ENCODE data around the gene IL12RB1. TPM values are rescaled to one million over a fixed set of nuclear protein-coding genes. Genes with fewer than 3 reads are reported as not detected.

IL12RB1 gene
- total RNA-seq, 4 donors from 2014 or later = 0.41 to 6.5 (median 0.61) TPM; not detected in 1

- no peak overlapping the region for H3K27ac ChIP-seq
- no peak for DNase-seq
- H3K4me3 ChIP-seq = no peak overlapping the region
- intact Hi-C loops (cut with DNase I; ENCODE audit: low total_unique reads) = no loop called here
- no peaks in the 10 kb centered on the region for H3K36me3 ChIP-seq
- H3K4me1 ChIP-seq = no peaks in the 10 kb centered on the region
- no peaks in the 10 kb centered on the region for H3K27me3 ChIP-seq
- TF ChIP-seq CTCF (IDR thresholded peaks at IDR 0.05) (no peak), POLR2A (IDR thresholded peaks at IDR 0.05) (no peak)
- H3K9me3 ChIP-seq = no peaks in the 10 kb centered on the region
Measured at GRCh38 chr19:18072335-18072734, 14.4 kb downstream of the IL12RB1 start.

- no peaks in the 10 kb centered on the region for H3K4me1 ChIP-seq
- no peak overlapping the region for H3K27ac ChIP-seq
- no peaks in the 10 kb centered on the region for H3K27me3 ChIP-seq
- no peaks in the 10 kb centered on the region for H3K36me3 ChIP-seq
- no peak for TF ChIP-seq CTCF (IDR thresholded peaks at IDR 0.05)
- TF ChIP-seq POLR2A (IDR thresholded peaks at IDR 0.05) = no peak
- H3K4me3 ChIP-seq = no peak overlapping the region
- DNase-seq = no peak
- H3K9me3 ChIP-seq = no peaks in the 10 kb centered on the region
- intact Hi-C loops (cut with DNase I; ENCODE audit: low total_unique reads) = no loop called here
Measured at GRCh38 chr19:18070181-18070580, 16.6 kb downstream of the IL12RB1 start.

GRCh38 chr19:18069383-18069782, 17.4 kb downstream of the IL12RB1 start:
- TF ChIP-seq CTCF (IDR thresholded peaks at IDR 0.05) = no peak
- no peak for TF ChIP-seq POLR2A (IDR thresholded peaks at IDR 0.05)
- intact Hi-C loops (cut with DNase I; ENCODE audit: low total_unique reads) = no loop called here
- no peak overlapping the region for H3K4me3 ChIP-seq
- no peaks in the 10 kb centered on the region for H3K4me1 ChIP-seq
- no peaks in the 10 kb centered on the region for H3K9me3 ChIP-seq
- DNase-seq = no peak
- H3K27me3 ChIP-seq = no peaks in the 10 kb centered on the region
- H3K27ac ChIP-seq = no peak overlapping the region
- no peaks in the 10 kb centered on the region for H3K36me3 ChIP-seq

- Histone ChIP-seq H3K4me3 (no peak overlapping the region), H3K27ac (no peak overlapping the region), H3K27me3 (no peaks in the 10 kb centered on the region), H3K4me1 (no peaks in the 10 kb centered on the region), H3K36me3 (no peaks in the 10 kb centered on the region), H3K9me3 (no peaks in the 10 kb centered on the region)
- TF ChIP-seq CTCF (IDR thresholded peaks at IDR 0.05) (no peak), POLR2A (IDR thresholded peaks at IDR 0.05) (no peak)
- DNase-seq = no peak
- intact Hi-C loops (cut with DNase I; ENCODE audit: low total_unique reads) = no loop called here
Measured at GRCh38 chr19:18068395-18068794, 18.3 kb downstream of the IL12RB1 start.

GRCh38 chr19:18065173-18065495, 21.6 kb downstream of the IL12RB1 start:
- Histone ChIP-seq H3K4me1 (no peaks in the 10 kb centered on the region), H3K4me3 (no peak overlapping the region), H3K9me3 (no peaks in the 10 kb centered on the region), H3K27ac (no peak overlapping the region), H3K27me3 (no peaks in the 10 kb centered on the region), H3K36me3 (no peaks in the 10 kb centered on the region)
- TF ChIP-seq POLR2A (IDR thresholded peaks at IDR 0.05) (no peak), CTCF (IDR thresholded peaks at IDR 0.05) (no peak)
- DNase-seq = no peak
- intact Hi-C loops (cut with DNase I; ENCODE audit: low total_unique reads) = no loop called here

Measured in uterus (tissue), 4 donors.